Activated CD4-positive, alpha-beta T cell treated with anti-CD3 and anti-CD28 coated beads, Interleukin-2, amount 10 ng/mL, durations not matched to agents 24 days and 14 days (primary cell): Measurements from ENCODE around the gene RHBDD1. TPM values are rescaled to one million over a fixed set of nuclear protein-coding genes. Genes with fewer than 3 reads are reported as not detected.

Source experiments
- total RNA-seq: library from RNA; stranded (reverse); gene quantifications from 2 replicates; pipeline ENCODE4 v1.2.3, GENCODE V29; 2022

Gene RHBDD1
- total RNA-seq, 1 donor from 2014 or later = 41.3 TPM

Other genes with a start within 250 kb of the RHBDD1 start
- gene IRS1, start 36.2 kb upstream of the RHBDD1 start, total RNA-seq = 4.7 and 4.8 TPM in 2 replicates